RWPE2 (cell line): ENCODE results near the gene CARD16.

Experiments used
- ATAC-seq: fragments of 200-7000 bp; cut with Tn5 transposase; 3 replicates; pipeline ENCODE4 v1.9.1; 2021; ENCODE audit warnings: low read depth
- DNase-seq: peaks from one replicate; pipeline ENCODE4 v3.0.0-alpha.2; 2020; ENCODE audit warnings: low spot score
- H3K27ac ChIP-seq: fragments of 450-650 bp; 2 replicates; pipeline ENCODE4 v1.5.1; 2017; ENCODE audit warnings: mild to moderate bottlenecking; ENCODE audit not compliant: poor library complexity, severe bottlenecking
- H3K27me3 ChIP-seq: fragments of 250-450 bp; sonication (Bioruptor Pico); 2 replicates; pipeline ENCODE4 v1.5.1; 2021; ENCODE audit warnings: mild to moderate bottlenecking, moderate library complexity; ENCODE audit not compliant: insufficient read depth, poor library complexity, severe bottlenecking
- H3K36me3 ChIP-seq: fragments of 250-450 bp; sonication (Bioruptor Pico); 2 replicates; pipeline ENCODE4 v1.5.1; 2020; ENCODE audit warnings: low read depth, mild to moderate bottlenecking, moderate library complexity
- H3K4me1 ChIP-seq: fragments of 250-450 bp; sonication (Bioruptor Pico); 2 replicates; pipeline ENCODE4 v1.5.1; 2021; ENCODE audit warnings: mild to moderate bottlenecking, moderate library complexity; ENCODE audit not compliant: insufficient read depth, poor library complexity, severe bottlenecking
- H3K4me3 ChIP-seq: fragments of 250-450 bp; sonication (Bioruptor Pico); 2 replicates; pipeline ENCODE4 v1.5.1; 2021; ENCODE audit warnings: mild to moderate bottlenecking, moderate library complexity; ENCODE audit not compliant: severe bottlenecking
- H3K9me3 ChIP-seq: fragments of 250-450 bp; sonication (Bioruptor Pico); 2 replicates; pipeline ENCODE4 v1.5.1; 2021; ENCODE audit warnings: mild to moderate bottlenecking, moderate library complexity; ENCODE audit not compliant: severe bottlenecking
- CTCF ChIP-seq: fragments of 450-650 bp; IDR thresholded peaks from one replicate; pipeline ENCODE4 v1.5.1; 2017; ENCODE audit warnings: mild to moderate bottlenecking, moderate library complexity; ENCODE audit not compliant: poor library complexity, severe bottlenecking

CARD16 gene

GRCh38 chr11:105007463-105007862 is 37.7 kb downstream of the CARD16 start:
- H3K27me3 ChIP-seq: no peaks in the 10 kb centered on the region
- H3K9me3 ChIP-seq: no peaks in the 10 kb centered on the region
- H3K4me1 ChIP-seq: no peaks in the 10 kb centered on the region
- DNase-seq: no peak
- ATAC-seq: no peak
- no peaks in the 10 kb centered on the region for H3K36me3 ChIP-seq
- no peak overlapping the region for H3K27ac ChIP-seq
- no peak overlapping the region for H3K4me3 ChIP-seq
- TF ChIP-seq CTCF: no peak

GRCh38 chr11:105005451-105005845 is 39.7 kb downstream of the CARD16 start:
- ATAC-seq: no peak
- Histone ChIP-seq H3K27ac (no peak overlapping the region), H3K9me3 (no peaks in the 10 kb centered on the region), H3K4me1 (no peaks in the 10 kb centered on the region), H3K27me3 (no peaks in the 10 kb centered on the region), H3K36me3 (no peaks in the 10 kb centered on the region), H3K4me3 (no peak overlapping the region)
- TF ChIP-seq CTCF: no peak
- DNase-seq: no peak

GRCh38 chr11:105004021-105004420 is 41.1 kb downstream of the CARD16 start:
- no peak overlapping the region for H3K27ac ChIP-seq
- ATAC-seq (no peak), DNase-seq (no peak)
- H3K27me3 ChIP-seq: no peaks in the 10 kb centered on the region
- TF ChIP-seq CTCF: no peak
- H3K4me1 ChIP-seq: no peaks in the 10 kb centered on the region
- H3K4me3 ChIP-seq: no peak overlapping the region
- H3K9me3 ChIP-seq: no peaks in the 10 kb centered on the region
- H3K36me3 ChIP-seq: no peaks in the 10 kb centered on the region

GRCh38 chr11:105003151-105003550 is 42.0 kb downstream of the CARD16 start:
- DNase-seq (no peak), ATAC-seq (no peak)
- H3K36me3 ChIP-seq: no peaks in the 10 kb centered on the region
- no peak for TF ChIP-seq CTCF
- no peak overlapping the region for H3K27ac ChIP-seq
- no peaks in the 10 kb centered on the region for H3K27me3 ChIP-seq
- no peak overlapping the region for H3K4me3 ChIP-seq
- no peaks in the 10 kb centered on the region for H3K9me3 ChIP-seq
- H3K4me1 ChIP-seq: no peaks in the 10 kb centered on the region

- DNase-seq: no peak
- no peak overlapping the region for H3K27ac ChIP-seq
- no peaks in the 10 kb centered on the region for H3K27me3 ChIP-seq
Measured at GRCh38 chr11:105000797-105001196, 44.3 kb downstream of the CARD16 start.

More at GRCh38 chr11:105000797-105001196, 44.3 kb downstream of the CARD16 start:
- H3K9me3 ChIP-seq: no peaks in the 10 kb centered on the region
- TF ChIP-seq CTCF: peak; percentile 44
- no peaks in the 10 kb centered on the region for H3K36me3 ChIP-seq
- no peaks in the 10 kb centered on the region for H3K4me1 ChIP-seq
- H3K4me3 ChIP-seq: no peak overlapping the region
- ATAC-seq: no peak
